Measurements from ENCODE around the gene RARB. TPM values are rescaled to one million over a fixed set of nuclear protein-coding genes. Genes with fewer than 3 reads are reported as not detected.

Gene RARB
- total and polyA plus RNA-seq, 3 donors from 2014 or later = 0.63 to 1.5 (median 0.99) TPM

- Histone ChIP-seq H3K27ac (no peak overlapping the region), H3K9me3 (no peaks in the 10 kb centered on the region), H3K4me1 (no peaks in the 10 kb centered on the region), H3K36me3 (ENCODE audit: low read depth, missing control alignments) (no peaks in the 10 kb centered on the region), H3K27me3 (no peaks in the 10 kb centered on the region), H3K4me3 (no peak overlapping the region)
- DNase-seq = no peak
- intact Hi-C loops (cut with DNase I; ENCODE audit: low total_unique reads) = no loop called here
- TF ChIP-seq POLR2A (IDR thresholded peaks at IDR 0.05) = no peak
- TF ChIP-seq CTCF (IDR thresholded peaks at IDR 0.05) = no peak
Measured at GRCh38 chr3:25420147-25420546, 7.9 kb upstream of the RARB start.

GRCh38 chr3:25420885-25421284 lies 7.2 kb upstream of the RARB start:
- H3K36me3 ChIP-seq (ENCODE audit: low read depth, missing control alignments) = no peaks in the 10 kb centered on the region
- H3K4me3 ChIP-seq = no peak overlapping the region
- TF ChIP-seq CTCF (IDR thresholded peaks at IDR 0.05) = no peak
- no peak for TF ChIP-seq POLR2A (IDR thresholded peaks at IDR 0.05)
- no peak overlapping the region for H3K27ac ChIP-seq
- no peaks in the 10 kb centered on the region for H3K9me3 ChIP-seq
- no peaks in the 10 kb centered on the region for H3K27me3 ChIP-seq
- no peak for DNase-seq
- H3K4me1 ChIP-seq = no peaks in the 10 kb centered on the region
- intact Hi-C loops (cut with DNase I; ENCODE audit: low total_unique reads) = no loop called here

- Histone ChIP-seq H3K4me3 (no peak overlapping the region), H3K9me3 (no peaks in the 10 kb centered on the region), H3K27me3 (no peaks in the 10 kb centered on the region), H3K27ac (no peak overlapping the region), H3K36me3 (ENCODE audit: low read depth, missing control alignments) (no peaks in the 10 kb centered on the region), H3K4me1 (no peaks in the 10 kb centered on the region)
- WGBS, 2 donors = 91 to 95% methylated on average over 2 of the region's 2 CpGs
- DNase-seq = no peak
- TF ChIP-seq CTCF (IDR thresholded peaks at IDR 0.05) = no peak
- no peak for TF ChIP-seq POLR2A (IDR thresholded peaks at IDR 0.05)
- intact Hi-C loops (cut with DNase I; ENCODE audit: low total_unique reads) = no loop called here
Measured at GRCh38 chr3:25421747-25422146, 6.3 kb upstream of the RARB start.

GRCh38 chr3:25423780-25424588 lies 4.1 kb upstream of the RARB start:
- no peaks in the 10 kb centered on the region for H3K36me3 ChIP-seq (ENCODE audit: low read depth, missing control alignments)
- no peaks in the 10 kb centered on the region for H3K9me3 ChIP-seq
- H3K4me1 ChIP-seq = no peaks in the 10 kb centered on the region
- DNase-seq = no peak
- 75 to 79% methylated on average over 9 of the region's 9 CpGs for WGBS, 2 donors
- no peaks in the 10 kb centered on the region for H3K27me3 ChIP-seq
- H3K4me3 ChIP-seq = no peak overlapping the region
- TF ChIP-seq POLR2A (IDR thresholded peaks at IDR 0.05) (no peak), CTCF (IDR thresholded peaks at IDR 0.05) (no peak)
- intact Hi-C loops (cut with DNase I; ENCODE audit: low total_unique reads) = no loop called here
- no peak overlapping the region for H3K27ac ChIP-seq

GRCh38 chr3:25424614-25425013 lies 3.4 kb upstream of the RARB start:
- no peaks in the 10 kb centered on the region for H3K9me3 ChIP-seq
- H3K27me3 ChIP-seq = no peaks in the 10 kb centered on the region
- no peak overlapping the region for H3K27ac ChIP-seq
- H3K4me3 ChIP-seq = no peak overlapping the region
- intact Hi-C loops (cut with DNase I; ENCODE audit: low total_unique reads) = no loop called here
- DNase-seq = no peak
- no peak for TF ChIP-seq POLR2A (IDR thresholded peaks at IDR 0.05)
- TF ChIP-seq CTCF (IDR thresholded peaks at IDR 0.05) = no peak
- no peaks in the 10 kb centered on the region for H3K4me1 ChIP-seq
- H3K36me3 ChIP-seq (ENCODE audit: low read depth, missing control alignments) = no peaks in the 10 kb centered on the region
- WGBS, 2 donors = 77 to 85% methylated on average over 5 of the region's 5 CpGs
